Neural cell (in vitro differentiated cells): ENCODE measurements around the gene FNDC3B.

Experiments used
- CTCF ChIP-seq: fragments of 450-650 bp; IDR thresholded peaks from 2 replicates; pipeline ENCODE4 v1.5.1; 2014; ENCODE audit warnings: antibody characterized with exemption, mild to moderate bottlenecking, moderate library complexity; ENCODE audit not compliant: poor library complexity, severe bottlenecking
- EZH2 ChIP-seq: fragments of 200-600, 300-800 bp; shearing (Covaris generic), sonication (generic); IDR thresholded peaks from 2 replicates; pipeline ENCODE4 v1.6.1; 2014; ENCODE audit warnings: antibody characterized with exemption, low read length, borderline replicate concordance, mild to moderate bottlenecking; ENCODE audit not compliant: insufficient read depth, poor library complexity, severe bottlenecking
- POLR2AphosphoS5 ChIP-seq: IDR thresholded peaks from 2 replicates; pipeline ENCODE4 v1.6.1; 2012
- RAD21 ChIP-seq: fragments of 450-650 bp; conservative IDR thresholded peaks from 2 replicates; pipeline ENCODE4 v1.6.1; 2014; ENCODE audit warnings: antibody characterized with exemption, mild to moderate bottlenecking, moderate library complexity
- REST ChIP-seq: IDR thresholded peaks from 2 replicates; pipeline ENCODE4 v1.6.1; 2012; ENCODE audit warnings: borderline replicate concordance

GRCh38 chr3:172317984-172318383 is 278.6 kb downstream of the FNDC3B start:
- no peak for TF ChIP-seq REST
- TF ChIP-seq CTCF = no peak
- TF ChIP-seq EZH2 = no peak
- no peak for TF ChIP-seq POLR2AphosphoS5
- TF ChIP-seq RAD21 = no peak
